ENCODE data around the gene TTC9.

Gene TTC9

GRCh38 chr14:70641548-70642302 is at the start of gene TTC9:
Gene TTC9, plus strand, starts transcription at chr14:70641916. Its CDS starts 214 bp downstream, at chr14:70642130.
- peak; percentile 19 for DNase-seq (ENCODE audit: low spot score)

DNA sequence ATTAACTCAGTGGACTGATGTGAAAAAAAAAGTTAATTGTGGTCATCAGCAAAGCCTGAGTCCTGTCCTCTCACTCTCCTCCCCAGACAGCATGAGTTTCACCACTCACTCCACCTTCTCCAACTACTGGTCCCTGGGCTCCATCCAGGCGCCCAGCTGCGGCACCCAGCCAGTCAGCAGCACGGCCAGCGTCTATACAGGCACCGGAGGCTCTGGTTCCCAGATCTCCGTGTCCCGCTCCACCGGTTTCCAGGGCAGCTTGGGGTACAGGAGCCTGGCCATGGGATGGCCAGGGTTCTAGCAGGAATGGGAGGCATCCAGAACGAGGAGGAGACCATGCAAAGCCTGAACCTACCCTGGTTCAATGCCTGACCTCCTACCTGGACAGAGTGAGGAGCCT is 47.3 kb upstream of the TTC9 start:
- DNase-seq (ENCODE audit: low spot score): no peak

- DNase-seq (ENCODE audit: low spot score): no peak
Observed at GRCh38 chr14:70595443-70596185, 46.1 kb upstream of the TTC9 start.

GRCh38 chr14:70597731-70598130 is 44.0 kb upstream of the TTC9 start:
- no peak for DNase-seq (ENCODE audit: low spot score)

DNA sequence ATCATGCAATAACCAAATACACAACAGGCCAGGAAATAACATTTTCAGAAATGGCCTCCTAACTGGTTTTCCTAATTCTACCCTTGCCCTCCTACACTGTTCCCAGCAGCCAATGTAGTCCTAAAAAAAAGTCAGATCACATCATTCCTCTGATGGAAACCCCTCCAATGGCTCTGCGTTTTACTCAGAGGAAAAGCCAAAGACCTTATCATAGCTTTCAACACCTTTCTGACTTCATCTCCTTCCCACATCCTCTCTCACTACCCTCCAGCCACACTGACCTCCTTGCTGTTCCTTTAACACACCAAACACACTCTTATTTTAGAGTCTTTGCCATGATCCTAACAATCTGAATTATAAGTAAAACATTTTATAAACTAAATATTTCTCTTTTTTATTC is 42.4 kb upstream of the TTC9 start:
- DNase-seq (ENCODE audit: low spot score): no peak

DNA sequence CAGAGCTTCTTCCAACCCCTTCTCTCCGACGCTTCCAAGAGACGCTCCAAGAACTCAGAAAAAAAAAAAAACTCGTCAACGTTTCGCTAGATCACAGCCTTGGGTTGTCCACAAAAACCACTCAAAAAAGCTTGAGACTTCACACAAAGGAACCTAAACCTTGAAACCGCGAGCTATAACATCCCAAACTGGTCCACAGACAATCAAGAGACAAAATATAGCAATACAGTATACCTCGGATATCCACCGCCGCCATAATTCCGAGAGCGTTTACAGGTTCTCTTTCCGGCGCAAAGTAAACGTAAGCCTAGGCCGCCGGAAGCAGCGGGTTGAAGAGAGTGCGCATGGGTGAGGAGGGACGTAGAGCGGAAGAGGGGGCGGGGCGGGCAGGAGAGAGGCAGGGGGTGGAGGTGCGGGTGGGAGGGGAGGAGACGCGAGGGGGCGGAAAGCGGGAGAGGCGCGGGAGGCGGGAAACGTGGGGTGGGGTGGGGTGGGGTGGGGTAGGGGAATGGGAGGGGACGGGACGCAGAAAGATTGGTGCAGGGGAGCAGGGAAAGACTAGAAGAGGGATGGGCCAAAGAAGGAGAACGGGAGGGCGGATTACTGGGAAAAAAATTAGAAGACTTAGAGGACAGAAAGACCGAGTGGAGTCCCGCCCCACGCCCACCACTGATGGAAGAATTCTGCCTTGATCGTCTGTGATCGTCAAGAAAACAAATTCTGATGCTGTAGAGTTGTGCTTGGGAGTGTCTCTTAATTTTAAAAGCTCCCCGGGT is 41.1 kb upstream of the TTC9 start, which contains the start of gene MED6:
Gene MED6, minus strand, starts transcription at position 274 of the 776 bp plus-strand sequence. Its CDS starts 18 bp downstream, at position 256.
- DNase-seq (ENCODE audit: low spot score): peak; percentile 96

DNA sequence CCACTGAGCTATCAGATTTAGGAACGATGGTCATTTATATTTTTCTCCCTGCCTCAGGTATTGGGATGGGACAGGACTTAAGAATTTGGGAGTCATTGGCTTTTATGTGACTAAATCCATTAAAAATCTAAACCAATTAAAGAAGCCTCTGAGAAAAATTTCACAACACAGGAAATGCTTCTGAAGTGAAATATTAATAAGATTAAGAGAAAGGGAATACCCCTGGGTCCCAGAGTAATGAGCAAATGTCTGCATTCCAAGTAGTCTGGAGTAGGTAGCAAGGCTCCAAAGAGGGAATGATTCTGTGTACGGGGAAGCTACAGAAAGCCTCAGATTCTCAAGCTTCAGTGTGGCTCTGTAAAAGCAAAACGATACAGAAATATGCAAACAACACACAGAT is 40.6 kb upstream of the TTC9 start:
- DNase-seq (ENCODE audit: low spot score): peak; percentile 10

DNA sequence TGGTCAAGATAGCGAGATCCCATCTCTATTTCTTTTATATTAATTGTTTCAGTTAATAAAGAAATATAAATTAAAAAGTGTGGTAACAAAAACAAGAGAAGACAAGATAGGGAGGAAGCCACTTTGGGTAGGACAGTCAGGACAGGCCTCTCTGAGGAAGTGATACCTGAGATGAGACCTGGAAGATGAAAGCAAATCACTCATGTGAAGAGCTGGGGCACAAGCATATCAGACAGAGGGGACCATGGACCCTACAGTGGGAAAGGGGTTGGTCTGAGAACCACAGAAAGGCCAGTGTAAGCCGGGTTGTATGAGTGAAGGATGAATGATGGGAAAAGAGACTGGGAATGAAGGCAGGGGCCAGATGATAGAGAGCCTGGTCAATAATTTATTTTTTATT is 39.5 kb upstream of the TTC9 start:
- no peak for DNase-seq (ENCODE audit: low spot score)

- DNase-seq (ENCODE audit: low spot score): no peak
Observed at GRCh38 chr14:70611216-70611615, 30.5 kb upstream of the TTC9 start.

DNA sequence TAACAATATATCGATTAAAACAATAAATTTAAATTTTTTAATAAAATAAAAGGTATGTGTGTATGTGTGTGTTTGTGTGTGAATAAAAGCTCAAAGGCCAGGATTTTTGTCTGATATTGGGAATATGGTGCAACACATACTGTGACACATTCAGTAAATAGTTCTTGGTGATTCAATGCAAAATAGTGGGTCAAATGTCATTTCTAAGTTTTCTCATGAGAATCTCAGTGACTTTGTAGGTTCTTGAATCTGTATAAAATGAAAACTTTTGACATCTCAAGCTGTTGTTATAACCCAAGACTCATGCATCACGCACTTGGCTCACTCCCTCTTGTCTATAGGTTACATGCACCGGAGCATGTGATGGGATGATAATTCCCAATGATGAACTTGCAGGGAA is 25.1 kb upstream of the TTC9 start:
- DNase-seq (ENCODE audit: low spot score): no peak

DNA sequence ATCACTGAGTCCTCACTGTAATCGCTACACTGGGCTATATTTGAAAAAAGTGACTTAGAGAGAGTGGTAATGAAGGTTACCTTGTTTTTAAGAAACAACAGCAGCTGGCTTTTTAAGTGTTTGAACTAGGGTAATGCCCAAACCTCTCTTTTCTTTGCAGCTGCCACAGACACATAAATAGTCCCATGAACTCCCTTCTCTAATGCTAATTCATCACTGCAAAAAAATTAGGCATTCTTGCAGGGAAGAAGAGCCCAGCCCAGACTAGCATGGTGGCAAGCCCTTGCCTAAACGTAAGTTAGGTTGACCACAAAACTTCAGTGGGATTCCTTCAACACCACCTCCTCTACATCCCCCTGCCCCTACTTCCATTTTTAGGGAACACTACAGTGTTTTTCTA is 23.4 kb upstream of the TTC9 start:
- no peak for DNase-seq (ENCODE audit: low spot score)

DNA sequence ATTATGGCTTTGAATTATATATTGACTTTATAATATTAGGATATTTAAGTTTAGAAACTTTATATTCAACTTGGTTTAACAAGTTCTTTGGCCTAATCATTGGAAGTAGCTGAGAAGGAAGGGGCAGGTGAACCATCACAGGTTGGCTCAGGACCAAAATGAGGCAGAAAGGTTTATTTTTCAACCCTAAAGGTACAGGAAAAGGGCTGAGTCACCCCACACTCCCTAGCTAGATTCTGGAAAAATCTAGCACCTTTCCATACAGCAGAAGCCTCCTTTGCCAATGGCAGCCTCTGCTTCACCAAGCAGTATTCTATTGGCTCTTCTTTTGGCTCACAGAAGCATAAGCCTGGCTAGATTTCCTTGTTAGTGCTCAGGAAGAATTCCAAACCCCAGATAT is 22.0 kb upstream of the TTC9 start:
- no peak for DNase-seq (ENCODE audit: low spot score)

DNA sequence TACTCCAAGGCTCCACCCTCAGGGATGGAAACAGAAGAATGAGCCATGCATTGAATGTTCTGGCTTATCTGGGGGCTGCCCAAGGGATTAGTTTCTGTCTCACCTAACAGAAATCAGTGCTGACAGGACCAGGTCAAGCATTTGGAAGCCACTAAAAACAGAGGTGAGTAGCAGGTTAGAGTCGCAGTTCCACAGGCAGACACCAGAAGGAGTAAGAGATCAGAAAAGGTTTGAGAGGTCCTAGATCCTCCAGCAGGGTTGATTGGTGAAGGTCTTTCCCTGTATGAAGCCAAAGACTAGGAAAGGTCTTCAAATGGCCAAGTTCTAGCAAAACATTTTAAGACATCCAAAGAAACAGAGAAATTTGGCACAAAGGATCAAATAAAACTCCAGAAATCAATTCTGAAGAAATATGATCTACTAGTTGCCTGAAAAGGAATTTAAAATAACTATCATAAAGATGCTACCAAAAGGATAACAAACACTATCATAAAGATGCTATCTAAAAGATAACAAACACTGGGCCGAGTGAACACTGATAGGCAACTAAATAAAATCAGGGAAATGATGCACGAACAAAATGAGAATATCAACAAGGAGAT is 19.5 kb upstream of the TTC9 start:
- DNase-seq (ENCODE audit: low spot score): peak; percentile 58

- no peak for DNase-seq (ENCODE audit: low spot score)
Observed at GRCh38 chr14:70624972-70625371, 16.7 kb upstream of the TTC9 start.

- no peak for DNase-seq (ENCODE audit: low spot score)
Observed at GRCh38 chr14:70631948-70632347, 9.8 kb upstream of the TTC9 start.

DNA sequence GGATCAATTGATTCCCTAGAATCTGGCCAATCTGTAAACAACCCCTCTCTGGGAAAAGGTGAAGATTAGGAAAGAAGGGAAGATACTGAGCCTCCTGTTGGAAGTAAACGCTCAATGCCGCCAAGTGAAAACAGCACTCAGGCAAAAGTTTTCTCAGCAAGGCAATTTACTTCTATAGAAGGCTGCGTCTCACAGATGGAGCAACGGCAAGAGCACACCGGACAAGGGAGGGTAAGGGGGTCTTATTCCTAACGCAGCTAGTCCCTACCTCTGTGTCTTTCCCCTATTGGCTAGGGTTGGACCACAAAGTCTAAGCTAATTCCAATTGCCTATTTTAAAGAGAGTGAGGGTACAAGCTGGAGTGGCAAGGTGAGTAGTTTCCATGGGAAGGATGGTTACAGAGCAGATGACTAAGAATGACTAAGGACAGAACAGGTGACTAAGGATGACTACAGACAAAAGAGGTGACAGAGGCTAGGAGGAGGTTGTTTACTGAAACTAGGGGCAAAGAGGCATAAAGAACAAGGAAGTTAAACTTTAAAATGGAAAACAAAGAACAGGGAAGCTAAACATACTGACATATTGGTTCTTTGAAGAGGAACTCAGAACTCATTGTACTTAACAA is 5.6 kb upstream of the TTC9 start:
- DNase-seq (ENCODE audit: low spot score): no peak

DNA sequence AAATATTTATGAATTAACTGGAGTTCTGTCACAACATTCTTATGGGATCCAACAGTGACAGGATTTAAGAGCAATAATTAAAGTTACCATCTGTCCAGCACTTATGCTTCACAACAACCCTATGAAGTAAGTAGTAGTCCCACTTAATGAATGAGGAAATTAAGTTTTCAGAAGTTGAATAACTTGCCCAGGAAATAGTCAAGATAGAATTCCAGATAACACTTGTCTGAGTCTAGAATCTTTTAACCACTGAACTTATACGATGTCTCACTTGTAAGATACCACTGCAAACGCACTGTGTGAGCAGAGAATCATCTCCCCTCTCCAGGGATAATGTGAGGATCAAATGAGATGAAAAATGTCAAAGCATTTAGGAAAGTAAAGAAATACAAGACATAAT is 3.3 kb upstream of the TTC9 start:
- no peak for DNase-seq (ENCODE audit: low spot score)

DNA sequence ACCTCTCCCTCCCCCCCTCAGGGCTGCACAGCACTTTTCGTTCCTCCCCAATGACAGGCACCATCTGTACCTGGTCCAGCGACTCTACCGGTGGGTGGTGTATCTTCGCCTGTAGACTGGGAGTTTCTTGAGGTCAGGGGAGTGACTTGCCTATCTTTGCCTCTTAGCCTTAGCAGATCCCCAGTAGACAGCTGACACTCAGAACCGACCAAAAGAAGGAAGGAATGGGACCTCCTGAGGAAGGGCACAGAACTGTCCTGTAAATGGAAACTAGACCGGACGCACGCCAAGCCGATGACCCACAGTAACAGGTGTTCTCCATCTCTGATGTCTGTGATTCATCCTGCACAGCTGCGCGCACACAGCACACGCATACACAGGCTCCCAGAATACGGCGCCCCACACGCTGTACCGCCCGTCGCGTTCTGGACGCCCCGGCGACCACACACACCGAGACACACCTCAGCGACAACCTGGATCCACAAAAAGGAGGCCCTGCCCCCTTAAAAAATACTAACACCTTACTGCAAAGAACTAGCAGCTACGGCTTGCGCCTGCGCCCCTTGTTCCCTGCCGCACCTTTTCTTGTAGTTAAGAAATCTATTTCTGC is 673 bp upstream of the TTC9 start:
- DNase-seq (ENCODE audit: low spot score): peak; percentile 17

- DNase-seq (ENCODE audit: low spot score): no peak
Observed at GRCh38 chr14:70642303-70643235, 853 bp downstream of the TTC9 start.

DNA sequence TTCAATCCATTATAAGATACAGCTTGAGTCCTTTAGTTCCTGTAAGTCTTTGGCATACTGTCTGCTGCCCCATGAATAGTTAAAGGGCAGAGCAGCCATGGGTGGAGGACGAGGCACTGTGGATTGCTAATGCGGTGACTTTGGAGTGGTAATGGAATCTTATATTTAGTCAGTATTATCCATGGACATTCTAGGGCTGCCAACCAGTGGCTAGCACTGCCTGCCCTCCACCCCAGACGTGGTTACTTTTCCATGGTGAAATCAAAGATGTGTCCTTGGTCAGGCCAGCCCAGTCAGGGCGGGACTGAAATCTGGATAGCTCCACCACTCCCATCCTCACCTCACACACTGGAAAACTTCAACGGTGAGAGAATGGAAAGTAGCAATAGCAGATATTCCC is 2.3 kb downstream of the TTC9 start:
- DNase-seq (ENCODE audit: low spot score): no peak
